Subcutaneous adipose tissue (tissue), 4 donors: ENCODE measurements around the gene KLF12. TPM values are rescaled to one million over a fixed set of nuclear protein-coding genes. Genes with fewer than 3 reads are reported as not detected.

Experiments
- CTCF ChIP-seq: fragments of 450-650 bp; IDR thresholded peaks from one replicate; pipeline ENCODE4 v1.5.1; 2016; ENCODE audit warnings: low read depth, mild to moderate bottlenecking, control low read depth, antibody characterized with exemption, moderate library complexity
- total RNA-seq, 4 donors: library from RNA; depleted of rRNA; stranded (reverse); fragments of >200 nt; gene quantifications; one replicate each; pipeline ENCODE4 v1.1.0, GENCODE V29; 2016

KLF12 gene
- total RNA-seq, 4 donors from 2014 or later, result 4.9 to 11.0 (median 6.5) TPM

- TF ChIP-seq CTCF, result no peak
These were observed 17.7 kb upstream of the KLF12 start for GRCh38 chr13:74151859-74152258.

GRCh38 chr13:74148352-74148751 lies 14.1 kb upstream of the KLF12 start:
- TF ChIP-seq CTCF, result no peak

GRCh38 chr13:74145249-74145975 lies 11.2 kb upstream of the KLF12 start:
- TF ChIP-seq CTCF, result no peak

- TF ChIP-seq CTCF, result no peak
These were observed 10.1 kb upstream of the KLF12 start for GRCh38 chr13:74144269-74144668.

- TF ChIP-seq CTCF, result no peak
These were observed 8.1 kb upstream of the KLF12 start for GRCh38 chr13:74142257-74142656.

GRCh38 chr13:74138241-74138640 lies 4.0 kb upstream of the KLF12 start:
- TF ChIP-seq CTCF, result no peak

GRCh38 chr13:74136084-74136658 lies 2.0 kb upstream of the KLF12 start:
- no peak for TF ChIP-seq CTCF
